NAMALWA (cell line): ENCODE data around the gene HECA.
A peak's percentile ranks its signal among the peaks of the same experiment; 100 is the strongest.
"Not testable (repeated sequence)": the region's sequence is repeated elsewhere in the genome, so short reads cannot be mapped to it uniquely, and the experiment has no call there.

Experiments
- DNase-seq: peaks from one replicate; pipeline ENCODE4 v3.0.0-alpha.2; 2015; ENCODE audit warnings: low spot score

The HECA gene

GRCh38 chr6:139134817-139135577 is at the start of gene HECA:
Gene HECA (plus strand): TSS chr6:139135080. CDS start chr6:139135397, 317 bp downstream.
- peak; percentile 95 for DNase-seq

- no peak for DNase-seq
Observed at GRCh38 chr6:139091826-139092225, 43.1 kb upstream of the HECA start.

- no peak for DNase-seq
Observed at GRCh38 chr6:139099984-139100383, 34.9 kb upstream of the HECA start.

- DNase-seq, result no peak
Observed at GRCh38 chr6:139107051-139107450, 27.8 kb upstream of the HECA start.

- DNase-seq, result no peak
Observed at GRCh38 chr6:139108378-139108777, 26.5 kb upstream of the HECA start.

GRCh38 chr6:139109558-139109957 is 25.3 kb upstream of the HECA start:
- DNase-seq, result peak; percentile 65

- no peak for DNase-seq
Observed at GRCh38 chr6:139112146-139112545, 22.7 kb upstream of the HECA start.

- no peak for DNase-seq
Observed at GRCh38 chr6:139112561-139112960, 22.3 kb upstream of the HECA start.

GRCh38 chr6:139114746-139115145 is 20.1 kb upstream of the HECA start:
- peak; percentile 74 for DNase-seq

GRCh38 chr6:139115989-139116758 is 18.7 kb upstream of the HECA start:
- no peak for DNase-seq

GRCh38 chr6:139117734-139118133 is 17.1 kb upstream of the HECA start:
- peak; percentile 45 for DNase-seq

GRCh38 chr6:139119552-139119951 is 15.3 kb upstream of the HECA start:
- no peak for DNase-seq

- not testable (repeated sequence) for DNase-seq
Observed at GRCh38 chr6:139122823-139123222, 12.1 kb upstream of the HECA start.

GRCh38 chr6:139124887-139125672 is 9.8 kb upstream of the HECA start:
- DNase-seq, result peak; percentile 88

- no peak for DNase-seq
Observed at GRCh38 chr6:139126255-139126654, 8.6 kb upstream of the HECA start.

GRCh38 chr6:139126931-139127330 is 7.9 kb upstream of the HECA start:
- DNase-seq, result no peak

GRCh38 chr6:139129284-139129683 is 5.6 kb upstream of the HECA start:
- no peak for DNase-seq

GRCh38 chr6:139131736-139132280 is 3.1 kb upstream of the HECA start:
- DNase-seq, result no peak

- DNase-seq, result peak; percentile 73
Observed at GRCh38 chr6:139133262-139134063, 1.4 kb upstream of the HECA start.

GRCh38 chr6:139134064-139134395 is 850 bp upstream of the HECA start:
- DNase-seq, result no peak
